Measurements from ENCODE around the gene CEP112.
"Not testable (repeated sequence)": the region's sequence is repeated elsewhere in the genome, so short reads cannot be mapped to it uniquely, and the experiment has no call there.

CEP112 gene

GRCh38 chr17:65712383-65713267 lies 479.3 kb downstream of the CEP112 start:
- DNase-seq: no peak

GRCh38 chr17:65711671-65712276 lies 480.2 kb downstream of the CEP112 start:
- DNase-seq: no peak

GRCh38 chr17:65707780-65708179 lies 484.2 kb downstream of the CEP112 start:
- DNase-seq: no peak

DNA sequence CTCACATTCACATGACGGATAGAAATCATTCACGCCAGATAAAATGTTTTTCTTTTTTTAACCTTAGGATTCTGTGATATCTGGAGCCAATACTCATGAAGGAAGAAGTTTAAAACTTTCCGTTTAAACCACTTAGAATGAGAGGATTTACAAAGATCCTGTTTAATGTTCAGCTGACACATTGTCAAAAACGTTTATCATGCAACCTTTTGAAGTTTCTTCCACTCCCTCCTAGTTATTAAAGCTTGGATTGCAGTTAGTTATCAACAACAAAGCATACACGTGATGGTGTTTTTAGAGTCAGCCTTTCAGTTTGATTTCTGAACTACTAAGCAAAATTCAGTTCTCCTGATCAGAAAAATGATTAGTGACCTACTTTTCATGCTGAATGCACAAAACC lies 487.2 kb downstream of the CEP112 start:
- DNase-seq: no peak

- no peak for DNase-seq
These were observed 488.0 kb downstream of the CEP112 start for GRCh38 chr17:65703891-65704290.

GRCh38 chr17:65699459-65699858 lies 492.5 kb downstream of the CEP112 start:
- no peak for DNase-seq

DNA sequence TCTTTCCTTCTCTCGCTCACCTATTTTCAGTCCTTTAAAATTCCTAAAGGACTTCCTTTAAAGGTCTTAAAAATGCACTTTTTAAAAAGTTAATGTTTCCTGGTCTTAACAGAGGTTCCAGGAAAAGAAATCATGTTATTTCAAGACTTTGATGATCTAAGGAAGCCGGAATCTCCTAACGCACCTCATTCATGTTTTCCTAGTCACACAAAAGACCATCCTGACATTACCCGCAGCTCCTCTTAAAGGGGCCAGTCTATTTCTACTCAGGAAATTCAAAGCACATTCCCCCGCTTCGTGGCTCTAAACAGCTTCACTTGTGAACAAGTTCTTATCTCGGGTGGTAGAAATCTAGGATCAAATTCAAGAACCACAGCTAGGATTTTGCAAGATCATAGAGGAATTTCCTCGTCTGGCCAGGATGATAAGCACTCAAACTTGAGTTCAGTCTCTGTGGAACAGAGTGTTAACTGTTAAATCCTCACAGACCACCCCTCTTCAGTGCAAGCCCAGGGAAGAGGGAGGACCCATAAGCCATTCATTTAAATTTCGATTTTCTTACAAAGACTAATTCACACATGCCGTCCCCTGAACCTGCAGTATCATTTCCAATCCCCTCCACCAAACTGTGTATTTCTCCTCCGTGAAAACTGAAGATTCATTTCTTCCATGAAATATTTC lies 493.4 kb downstream of the CEP112 start:
- DNase-seq: no peak

- no peak for DNase-seq
These were observed 494.3 kb downstream of the CEP112 start for GRCh38 chr17:65697661-65698060.

DNA sequence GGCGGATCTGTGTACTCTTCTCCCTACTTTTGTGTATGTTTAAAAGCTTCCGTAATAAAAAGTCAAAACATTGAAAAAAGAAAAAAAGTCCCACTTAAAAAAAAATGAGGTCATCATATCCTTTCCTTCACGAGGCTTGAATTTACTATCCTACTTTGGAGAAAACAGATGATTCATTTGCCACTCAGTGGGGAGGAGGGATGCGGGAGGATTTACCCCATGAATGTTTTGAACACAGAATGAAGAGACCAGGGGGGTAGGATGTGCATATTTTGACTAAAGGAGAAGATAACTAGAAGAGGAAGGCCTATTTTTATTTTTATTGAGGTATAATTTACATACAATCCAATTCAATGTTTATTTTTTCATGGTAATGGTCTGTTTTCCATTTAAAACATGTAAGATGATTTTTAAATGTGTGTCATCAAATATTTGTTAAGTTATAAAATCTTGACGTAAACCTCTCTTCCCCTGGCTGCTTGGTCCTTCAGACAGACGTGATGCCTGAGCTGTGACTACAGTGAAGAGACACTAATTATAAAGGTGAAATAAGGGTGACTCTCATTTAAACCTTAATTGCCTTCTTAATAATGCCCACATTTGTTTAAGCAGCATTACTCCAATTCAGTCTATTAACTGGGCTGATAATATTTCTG lies 495.1 kb downstream of the CEP112 start:
- DNase-seq: peak; percentile 61

GRCh38 chr17:65694601-65695000 lies 497.3 kb downstream of the CEP112 start:
- no peak for DNase-seq

GRCh38 chr17:65690626-65691310 lies 501.2 kb downstream of the CEP112 start:
- peak; percentile 71 for DNase-seq

DNA sequence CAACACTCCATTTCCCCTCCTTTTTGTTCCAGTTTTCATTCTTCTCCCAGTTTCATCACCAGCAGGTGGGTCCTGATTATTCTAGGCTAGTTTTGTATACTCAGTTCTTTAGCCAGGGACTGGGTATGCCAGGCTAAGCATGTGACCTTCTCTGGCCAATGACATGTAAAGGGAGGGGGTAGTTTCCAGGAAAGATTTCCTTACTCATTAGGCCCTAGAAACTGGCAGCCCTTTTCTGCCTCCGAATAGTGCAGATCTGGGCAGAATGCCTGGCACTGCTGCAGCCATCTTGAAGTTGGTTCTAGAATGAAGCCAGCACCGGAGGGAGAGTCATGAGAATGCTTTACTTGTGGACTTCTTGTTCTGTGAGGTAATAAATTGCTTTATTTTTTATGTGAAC lies 503.6 kb downstream of the CEP112 start:
- no peak for DNase-seq

GRCh38 chr17:65685110-65685509 lies 506.8 kb downstream of the CEP112 start:
- no peak for DNase-seq

GRCh38 chr17:65684631-65685030 lies 507.3 kb downstream of the CEP112 start:
- DNase-seq: no peak

- DNase-seq: no peak
These were observed 508.5 kb downstream of the CEP112 start for GRCh38 chr17:65683428-65683827.

- DNase-seq: not testable (repeated sequence)
These were observed 510.2 kb downstream of the CEP112 start for GRCh38 chr17:65681763-65682162.

DNA sequence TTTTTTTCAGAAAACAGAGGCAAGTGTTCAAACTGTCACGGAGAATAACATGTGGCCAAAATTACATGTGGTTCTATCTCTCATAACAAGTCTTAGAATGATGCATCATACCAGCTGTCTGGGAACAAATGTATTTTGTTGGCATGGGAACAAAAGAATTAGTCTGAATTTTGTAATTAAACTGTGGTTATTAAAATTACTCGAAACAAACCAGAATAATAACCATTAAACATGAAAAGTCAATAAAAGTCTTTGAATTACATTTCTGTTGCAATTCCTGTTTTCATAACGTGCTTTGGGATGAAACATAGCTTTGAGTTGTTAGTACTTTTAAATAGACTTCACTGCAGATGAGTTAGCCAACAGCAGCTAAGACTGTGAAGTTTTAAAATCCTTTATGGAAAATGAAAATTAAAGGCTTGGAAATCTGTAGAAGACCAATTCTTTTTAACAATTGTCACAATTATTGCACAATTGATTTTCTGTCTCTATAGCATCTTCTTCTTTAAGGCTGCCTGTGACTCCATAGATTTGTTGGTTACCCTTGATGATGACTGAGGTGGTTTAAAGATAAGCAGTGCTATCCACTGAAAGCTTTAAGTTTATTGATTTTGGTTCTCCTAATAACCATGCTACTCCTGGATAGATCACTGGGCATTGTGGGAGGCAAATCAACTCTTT lies 512.6 kb downstream of the CEP112 start:
- peak; percentile 18 for DNase-seq

- no peak for DNase-seq
These were observed 513.4 kb downstream of the CEP112 start for GRCh38 chr17:65678546-65678945.

- no peak for DNase-seq
These were observed 514.0 kb downstream of the CEP112 start for GRCh38 chr17:65677932-65678331.

- DNase-seq: no peak
These were observed 517.5 kb downstream of the CEP112 start for GRCh38 chr17:65674246-65675045.
